GM20431 (cell line): ENCODE results near the gene DDI1.

Source experiments
- in situ Hi-C: fragments of 300-500 bp; cut with MseI, MboI; formaldehyde crosslinking; loops from one replicate; pipeline ENCODE4 v1.15.0; 2020; ENCODE audit warnings: low sequenced_read_pairs; ENCODE audit not compliant: unreplicated experiment

The DDI1 gene

GRCh38 chr11:104036588-104036987 is at the start of gene DDI1:
Gene DDI1 (plus strand): TSS chr11:104036640. CDS start chr11:104036823, 183 bp downstream.
- in situ Hi-C loops = no loop called here

- in situ Hi-C loops = no loop called here
Measured at GRCh38 chr11:103987629-103988594, 48.5 kb upstream of the DDI1 start.

GRCh38 chr11:103988595-103988969 is 47.9 kb upstream of the DDI1 start:
- in situ Hi-C loops = no loop called here

GRCh38 chr11:103993507-103993906 is 42.9 kb upstream of the DDI1 start:
- in situ Hi-C loops = no loop called here

GRCh38 chr11:103994094-103994493 is 42.3 kb upstream of the DDI1 start:
- in situ Hi-C loops = no loop called here

GRCh38 chr11:103994518-103994917 is 41.9 kb upstream of the DDI1 start:
- in situ Hi-C loops = no loop called here

GRCh38 chr11:103995896-103996295 is 40.5 kb upstream of the DDI1 start:
- in situ Hi-C loops = no loop called here

- in situ Hi-C loops = no loop called here
Measured at GRCh38 chr11:103997082-103997481, 39.4 kb upstream of the DDI1 start.

- in situ Hi-C loops = no loop called here
Measured at GRCh38 chr11:103998826-103999508, 37.5 kb upstream of the DDI1 start.

- in situ Hi-C loops = no loop called here
Measured at GRCh38 chr11:104000798-104001197, 35.6 kb upstream of the DDI1 start.

- in situ Hi-C loops = no loop called here
Measured at GRCh38 chr11:104001561-104002056, 34.8 kb upstream of the DDI1 start.

- in situ Hi-C loops = no loop called here
Measured at GRCh38 chr11:104003491-104003890, 32.9 kb upstream of the DDI1 start.

- in situ Hi-C loops = no loop called here
Measured at GRCh38 chr11:104005234-104005855, 31.1 kb upstream of the DDI1 start.

GRCh38 chr11:104009744-104010143 is 26.7 kb upstream of the DDI1 start:
- in situ Hi-C loops = no loop called here

GRCh38 chr11:104011044-104011443 is 25.4 kb upstream of the DDI1 start:
- in situ Hi-C loops = no loop called here

GRCh38 chr11:104015649-104016415 is 20.6 kb upstream of the DDI1 start:
- in situ Hi-C loops = no loop called here

GRCh38 chr11:104024572-104024971 is 11.9 kb upstream of the DDI1 start:
- in situ Hi-C loops = no loop called here

- in situ Hi-C loops = no loop called here
Measured at GRCh38 chr11:104028476-104029263, 7.8 kb upstream of the DDI1 start.

- in situ Hi-C loops = no loop called here
Measured at GRCh38 chr11:104033134-104033533, 3.3 kb upstream of the DDI1 start.
